GM23248 (cell line): ENCODE data around the gene NOP10. TPM values are rescaled to one million over a fixed set of nuclear protein-coding genes. Genes with fewer than 3 reads are reported as not detected.

Experiments
- DNase-seq: peaks from one replicate; pipeline ENCODE4 v3.0.0-alpha.2; 2015
- H2AFZ ChIP-seq: fragments of 200-600 bp; sonication (generic); 2 replicates; pipeline ENCODE4 v1.6.1; 2016; ENCODE audit warnings: antibody characterized with exemption
- H3F3A ChIP-seq: fragments of 200-600 bp; sonication (generic); 2 replicates; pipeline ENCODE4 v1.6.1; 2016; ENCODE audit warnings: mild to moderate bottlenecking, antibody characterized with exemption, mixed run types; ENCODE audit not compliant: insufficient read depth
- H3K27ac ChIP-seq: fragments of 200-600 bp; sonication (generic); 2 replicates; pipeline ENCODE4 v1.5.1; 2016; ENCODE audit warnings: mild to moderate bottlenecking
- H3K27me3 ChIP-seq: fragments of 200-600 bp; sonication (generic); replicated peaks from 2 replicates; pipeline ENCODE4 v1.6.1; 2016; ENCODE audit warnings: mild to moderate bottlenecking; ENCODE audit not compliant: insufficient read depth
- H3K36me3 ChIP-seq: fragments of 200-600 bp; sonication (generic); 2 replicates; pipeline ENCODE4 v1.6.1; 2016; ENCODE audit warnings: low read depth, mild to moderate bottlenecking
- H3K4me1 ChIP-seq: fragments of 200-600 bp; sonication (generic); 2 replicates; pipeline ENCODE4 v1.6.1; 2016; ENCODE audit warnings: mild to moderate bottlenecking; ENCODE audit not compliant: insufficient read depth
- H3K4me2 ChIP-seq: fragments of 200-600 bp; sonication (generic); one replicate; pipeline ENCODE4 v1.6.1; 2016; ENCODE audit warnings: mild to moderate bottlenecking; ENCODE audit not compliant: unreplicated experiment
- H3K4me3 ChIP-seq: fragments of 200-600 bp; sonication (generic); 2 replicates; pipeline ENCODE4 v1.5.1; 2016; ENCODE audit warnings: mild to moderate bottlenecking
- H3K79me2 ChIP-seq: fragments of 200-600 bp; sonication (generic); 2 replicates; pipeline ENCODE4 v1.6.1; 2016; ENCODE audit warnings: mild to moderate bottlenecking; ENCODE audit not compliant: insufficient read depth
- H3K9ac ChIP-seq: fragments of 200-600 bp; sonication (generic); 2 replicates; pipeline ENCODE4 v1.6.1; 2016; ENCODE audit warnings: mild to moderate bottlenecking
- H3K9me2 ChIP-seq: fragments of 200-600 bp; sonication (generic); 2 replicates; pipeline ENCODE4 v1.6.1; 2016; ENCODE audit warnings: mixed run types, mild to moderate bottlenecking, moderate library complexity; ENCODE audit not compliant: insufficient read depth
- H3K9me3 ChIP-seq: fragments of 200-600 bp; sonication (generic); one replicate; pipeline ENCODE4 v1.6.1; 2017; ENCODE audit warnings: low read depth
- H4K20me1 ChIP-seq: fragments of 200-600 bp; sonication (generic); 2 replicates; pipeline ENCODE4 v1.6.0; 2016; ENCODE audit not compliant: insufficient read depth
- EZH2 ChIP-seq: fragments of 200-600 bp; sonication (generic); IDR thresholded peaks from 2 replicates; pipeline ENCODE4 v1.6.1; 2018; ENCODE audit warnings: antibody characterized with exemption, mild to moderate bottlenecking; ENCODE audit not compliant: insufficient read depth, poor library complexity, severe bottlenecking
- EZH2phosphoT487 ChIP-seq: fragments of 200-600 bp; sonication (generic); IDR thresholded peaks from 2 replicates; pipeline ENCODE4 v1.6.1; 2018; ENCODE audit warnings: antibody characterized with exemption, moderate library complexity, mild to moderate bottlenecking, low read depth; ENCODE audit not compliant: insufficient read depth
- WGBS, 2 experiments: methylation state at CpG; one replicate each; pipeline ENCODE4 v1.1.6; 2015 to 2017; ENCODE audit warnings: low lambda C conversion rate in 2 of 2, low coverage in 1 of 2; ENCODE audit errors: missing lambda C conversion rate in 2 of 2; 5-methylcytosine and 5-hydroxymethylcytosine counted together
- in situ Hi-C: fragments of 300-500 bp; cut with MboI; formaldehyde crosslinking; loops from 2 replicates; pipeline ENCODE4 v1.15.0; 2020
- polyA plus RNA-seq: library from polyadenylated mRNA; unstranded; fragments of >200 nt; fragmentation: Nextera tagmentation; extraction: Ambion mirVana; gene quantifications from 2 replicates; pipeline ENCODE4 v1.2.1, GENCODE V29; 2016
- total RNA-seq: library from RNA; depleted of rRNA; stranded (reverse); fragments of >200 nt; shearing (Covaris generic); gene quantifications from 2 replicates; pipeline ENCODE4 v1.2.3, GENCODE V29; 2014

Gene NOP10
- total and polyA plus RNA-seq, 2 experiments from 2014 or later = 208 to 425 TPM

GRCh38 chr15:34332553-34333120 lies 10.3 kb downstream of the NOP10 start:
- H3K27me3 ChIP-seq = no peaks in the 10 kb centered on the region
- no peak overlapping the region for H3K4me3 ChIP-seq
- in situ Hi-C loops = no loop called here
- TF ChIP-seq EZH2phosphoT487 (no peak), EZH2 (no peak)
- H3K27ac ChIP-seq = no peak overlapping the region
- WGBS, 2 experiments = 90 to 96% methylated on average over 4 to 6 of the region's 6 CpGs
- no peak for DNase-seq
- peaks cover 27% of the 10 kb centered on the region for H3K79me2 ChIP-seq
- no peak overlapping the region for H3K4me2 ChIP-seq
- no peaks in the 10 kb centered on the region for H3K36me3 ChIP-seq
- H3K9me2 ChIP-seq = no peaks in the 10 kb centered on the region
- H4K20me1 ChIP-seq = no peaks in the 10 kb centered on the region
- no peak overlapping the region for H3K9ac ChIP-seq
- H3K4me1 ChIP-seq = peaks cover 32% of the 10 kb centered on the region
- H3F3A ChIP-seq = peaks cover 29% of the 10 kb centered on the region
- H3K9me3 ChIP-seq = no peaks in the 10 kb centered on the region
- H2AFZ ChIP-seq = no peak overlapping the region

GRCh38 chr15:34331809-34332208 lies 11.1 kb downstream of the NOP10 start:
- H3K4me1 ChIP-seq = peaks cover 30% of the 10 kb centered on the region
- no peak for TF ChIP-seq EZH2
- TF ChIP-seq EZH2phosphoT487 = no peak
- H3K36me3 ChIP-seq = no peaks in the 10 kb centered on the region
- peaks cover 29% of the 10 kb centered on the region for H3F3A ChIP-seq
- H3K27ac ChIP-seq = no peak overlapping the region
- H3K9ac ChIP-seq = no peak overlapping the region
- H2AFZ ChIP-seq = no peak overlapping the region
- peaks cover 26% of the 10 kb centered on the region for H3K79me2 ChIP-seq
- no peak overlapping the region for H3K4me3 ChIP-seq
- no peaks in the 10 kb centered on the region for H3K27me3 ChIP-seq
- no peak for DNase-seq
- no peaks in the 10 kb centered on the region for H3K9me3 ChIP-seq
- H3K4me2 ChIP-seq = no peak overlapping the region
- in situ Hi-C loops = no loop called here
- H4K20me1 ChIP-seq = no peaks in the 10 kb centered on the region
- H3K9me2 ChIP-seq = no peaks in the 10 kb centered on the region
- 84 to 91% methylated on average over 2 of the region's 2 CpGs for WGBS, 2 experiments

GRCh38 chr15:34330279-34330678 lies 12.7 kb downstream of the NOP10 start:
- no peak overlapping the region for H3K9ac ChIP-seq
- no peaks in the 10 kb centered on the region for H4K20me1 ChIP-seq
- in situ Hi-C loops = no loop called here

GRCh38 chr15:34329006-34329405 lies 13.9 kb downstream of the NOP10 start:
- peaks cover 4% of the 10 kb centered on the region; the same call in 1 of the 2 replicates for H3K4me1 ChIP-seq
- peaks cover 2% of the 10 kb centered on the region for H3F3A ChIP-seq
- TF ChIP-seq EZH2phosphoT487 = no peak
- no peak for TF ChIP-seq EZH2
- no peak overlapping the region for H3K9ac ChIP-seq
- no peaks in the 10 kb centered on the region for H4K20me1 ChIP-seq
- H2AFZ ChIP-seq = no peak overlapping the region
- no peaks in the 10 kb centered on the region for H3K9me2 ChIP-seq
- in situ Hi-C loops = no loop called here
- no peak overlapping the region for H3K27ac ChIP-seq
- H3K4me2 ChIP-seq = no peak overlapping the region
- H3K36me3 ChIP-seq = no peaks in the 10 kb centered on the region
- DNase-seq = no peak
- peaks cover 25% of the 10 kb centered on the region; the same call in 1 of the 2 replicates for H3K79me2 ChIP-seq
- H3K4me3 ChIP-seq = no peak overlapping the region
- 46 to 53% methylated on average over 2 of the region's 2 CpGs for WGBS, 2 experiments
- H3K27me3 ChIP-seq = no peaks in the 10 kb centered on the region
- H3K9me3 ChIP-seq = no peaks in the 10 kb centered on the region

More at GRCh38 chr15:34330279-34330678, 12.7 kb downstream of the NOP10 start:
- no peak overlapping the region for H2AFZ ChIP-seq
- peaks cover 17% of the 10 kb centered on the region for H3K4me1 ChIP-seq
- no peaks in the 10 kb centered on the region for H3K36me3 ChIP-seq
- H3K27me3 ChIP-seq = no peaks in the 10 kb centered on the region
- WGBS, 2 experiments = 93 to 96% methylated on average over 5 of the region's 5 CpGs
- H3K9me2 ChIP-seq = no peaks in the 10 kb centered on the region
- DNase-seq = no peak
- no peak overlapping the region for H3K4me3 ChIP-seq
- H3K79me2 ChIP-seq = peaks cover 25% of the 10 kb centered on the region; the same call in 1 of the 2 replicates
- H3K9me3 ChIP-seq = no peaks in the 10 kb centered on the region
- no peak overlapping the region for H3K4me2 ChIP-seq
- no peak overlapping the region for H3K27ac ChIP-seq
- peaks cover 15% of the 10 kb centered on the region for H3F3A ChIP-seq
- TF ChIP-seq EZH2 (no peak), EZH2phosphoT487 (no peak)
